GM18861 (cell line): ENCODE measurements around the gene TSC22D4.

Experiments
- ATAC-seq: cut with Tn5 transposase; IDR thresholded peaks from one replicate; pipeline ENCODE4 v1.9.1; 2021; ENCODE audit not compliant: unreplicated experiment

Gene TSC22D4

GRCh38 chr7:100493476-100494264 is 14.7 kb upstream of the TSC22D4 start:
- no peak for ATAC-seq

- ATAC-seq = no peak
Observed at GRCh38 chr7:100492738-100493475, 13.9 kb upstream of the TSC22D4 start.

- no peak for ATAC-seq
Observed at GRCh38 chr7:100491192-100491578, 12.2 kb upstream of the TSC22D4 start.

- no peak for ATAC-seq
Observed at GRCh38 chr7:100490483-100491191, 11.6 kb upstream of the TSC22D4 start.

- ATAC-seq = no peak
Observed at GRCh38 chr7:100489824-100490223, 10.8 kb upstream of the TSC22D4 start.

GRCh38 chr7:100489121-100489520 is 10.1 kb upstream of the TSC22D4 start:
- no peak for ATAC-seq

- no peak for ATAC-seq
Observed at GRCh38 chr7:100488333-100489095, 9.5 kb upstream of the TSC22D4 start.

- no peak for ATAC-seq
Observed at GRCh38 chr7:100486753-100487446, 7.9 kb upstream of the TSC22D4 start.

GRCh38 chr7:100486111-100486636 is 7.2 kb upstream of the TSC22D4 start:
- no peak for ATAC-seq

GRCh38 chr7:100485471-100485876 is 6.5 kb upstream of the TSC22D4 start:
- ATAC-seq = no peak

GRCh38 chr7:100484673-100485045 is 5.6 kb upstream of the TSC22D4 start:
- ATAC-seq = no peak

GRCh38 chr7:100483722-100484672 is 5.0 kb upstream of the TSC22D4 start, which contains the start of gene NYAP1:
Gene NYAP1 (plus strand): TSS chr7:100483927. CDS start chr7:100485312, 1,385 bp downstream.
- ATAC-seq = no peak

GRCh38 chr7:100483090-100483721 is 4.2 kb upstream of the TSC22D4 start:
- peak; percentile 52 for ATAC-seq

GRCh38 chr7:100482728-100483089 is 3.7 kb upstream of the TSC22D4 start:
- no peak for ATAC-seq

GRCh38 chr7:100481466-100481865 is 2.5 kb upstream of the TSC22D4 start:
- ATAC-seq = no peak

- ATAC-seq = no peak
Observed at GRCh38 chr7:100477871-100478267, 1.1 kb downstream of the TSC22D4 start.

- ATAC-seq = no peak
Observed at GRCh38 chr7:100476903-100477870, 1.8 kb downstream of the TSC22D4 start.
